Measurements from ENCODE around the gene RUFY4. TPM values are rescaled to one million over a fixed set of nuclear protein-coding genes. Genes with fewer than 3 reads are reported as not detected.

The RUFY4 gene
- total RNA-seq, 4 donors from 2014 or later, result 0.07 TPM; not detected in 3

DNA sequence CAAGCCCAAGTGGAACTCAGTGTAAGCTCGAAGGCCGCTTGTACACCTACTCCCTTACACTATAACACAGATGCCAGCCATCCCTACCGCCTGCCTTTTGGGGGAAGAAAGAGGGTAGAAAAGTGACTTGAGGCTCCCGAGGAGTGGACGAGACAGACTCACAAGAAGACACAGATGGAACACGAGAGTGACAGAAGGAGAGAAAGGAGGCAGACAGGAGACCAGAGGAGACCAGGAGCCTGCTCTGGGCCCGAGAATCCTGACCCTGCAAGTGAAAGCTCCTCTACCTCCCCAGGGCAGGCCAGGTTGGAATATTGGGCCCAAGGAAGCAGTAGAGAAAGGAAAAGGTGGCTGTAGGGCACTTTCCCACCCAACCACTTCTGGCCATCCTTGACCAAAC is 42.8 kb upstream of the RUFY4 start:
- H3K4me3 ChIP-seq, result no peak overlapping the region
- no peaks in the 10 kb centered on the region for H3K4me1 ChIP-seq
- H3K27ac ChIP-seq, result no peak overlapping the region
- TF ChIP-seq, protein P1, sequence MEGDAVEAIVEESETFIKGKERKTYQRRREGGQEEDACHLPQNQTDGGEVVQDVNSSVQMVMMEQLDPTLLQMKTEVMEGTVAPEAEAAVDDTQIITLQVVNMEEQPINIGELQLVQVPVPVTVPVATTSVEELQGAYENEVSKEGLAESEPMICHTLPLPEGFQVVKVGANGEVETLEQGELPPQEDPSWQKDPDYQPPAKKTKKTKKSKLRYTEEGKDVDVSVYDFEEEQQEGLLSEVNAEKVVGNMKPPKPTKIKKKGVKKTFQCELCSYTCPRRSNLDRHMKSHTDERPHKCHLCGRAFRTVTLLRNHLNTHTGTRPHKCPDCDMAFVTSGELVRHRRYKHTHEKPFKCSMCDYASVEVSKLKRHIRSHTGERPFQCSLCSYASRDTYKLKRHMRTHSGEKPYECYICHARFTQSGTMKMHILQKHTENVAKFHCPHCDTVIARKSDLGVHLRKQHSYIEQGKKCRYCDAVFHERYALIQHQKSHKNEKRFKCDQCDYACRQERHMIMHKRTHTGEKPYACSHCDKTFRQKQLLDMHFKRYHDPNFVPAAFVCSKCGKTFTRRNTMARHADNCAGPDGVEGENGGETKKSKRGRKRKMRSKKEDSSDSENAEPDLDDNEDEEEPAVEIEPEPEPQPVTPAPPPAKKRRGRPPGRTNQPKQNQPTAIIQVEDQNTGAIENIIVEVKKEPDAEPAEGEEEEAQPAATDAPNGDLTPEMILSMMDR (IDR thresholded peaks at IDR 0.05), result no peak
- no peak for TF ChIP-seq POLR2A (IDR thresholded peaks at IDR 0.05)
- DNase-seq, result peak in 1 of 2 donors; percentile 6
- H3K9me3 ChIP-seq, result no peaks in the 10 kb centered on the region
- no peaks in the 10 kb centered on the region for H3K36me3 ChIP-seq
- H3K27me3 ChIP-seq, result no peaks in the 10 kb centered on the region
- intact Hi-C loops (cut with DNase I; ENCODE audit: low total_unique reads), result no loop called here

DNA sequence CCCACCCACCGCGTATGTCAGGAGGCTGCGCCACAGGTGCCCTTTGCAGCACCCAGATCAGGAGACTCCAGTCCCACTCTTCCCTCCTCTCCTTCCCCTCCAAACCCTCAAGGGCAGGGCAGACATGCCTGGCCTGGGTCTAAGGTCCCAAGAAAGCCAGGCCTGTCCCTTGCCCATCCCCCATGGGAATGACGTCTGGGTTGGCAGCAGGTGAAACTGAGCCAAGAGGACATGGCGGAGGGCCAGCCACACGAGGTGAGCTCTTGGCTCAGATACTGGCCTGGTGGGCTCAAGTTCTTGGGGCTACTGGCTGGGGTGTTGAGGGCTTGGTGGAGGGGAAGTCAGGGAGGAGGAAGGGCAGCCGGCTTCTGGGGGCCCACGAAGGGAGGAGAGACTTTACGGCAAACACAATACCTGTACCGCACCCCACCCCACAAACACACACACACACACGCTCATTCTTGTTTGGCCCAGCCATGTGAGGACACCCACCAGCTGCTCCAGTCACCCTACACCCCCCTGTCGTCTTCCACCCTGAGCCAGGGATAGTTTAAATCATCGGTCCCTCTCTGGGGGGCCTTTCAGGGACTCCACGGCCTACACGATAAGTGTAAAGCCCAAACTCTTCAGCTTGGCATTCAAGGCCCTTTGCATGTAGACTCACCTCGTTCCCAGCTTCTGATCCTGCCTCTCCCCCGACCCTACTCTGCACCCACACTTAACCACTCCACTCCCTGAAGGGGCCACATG is 42.2 kb upstream of the RUFY4 start:
- H3K27ac ChIP-seq, result no peak overlapping the region
- TF ChIP-seq POLR2A (IDR thresholded peaks at IDR 0.05), result no peak
- TF ChIP-seq, protein P1 (IDR thresholded peaks at IDR 0.05), result no peak
- H3K4me1 ChIP-seq, result no peaks in the 10 kb centered on the region
- DNase-seq, result peak in 1 of 2 donors; percentile 20
- no peaks in the 10 kb centered on the region for H3K36me3 ChIP-seq
- no peaks in the 10 kb centered on the region for H3K27me3 ChIP-seq
- H3K9me3 ChIP-seq, result no peaks in the 10 kb centered on the region
- intact Hi-C loops (cut with DNase I; ENCODE audit: low total_unique reads), result no loop called here
- H3K4me3 ChIP-seq, result no peak overlapping the region

DNA sequence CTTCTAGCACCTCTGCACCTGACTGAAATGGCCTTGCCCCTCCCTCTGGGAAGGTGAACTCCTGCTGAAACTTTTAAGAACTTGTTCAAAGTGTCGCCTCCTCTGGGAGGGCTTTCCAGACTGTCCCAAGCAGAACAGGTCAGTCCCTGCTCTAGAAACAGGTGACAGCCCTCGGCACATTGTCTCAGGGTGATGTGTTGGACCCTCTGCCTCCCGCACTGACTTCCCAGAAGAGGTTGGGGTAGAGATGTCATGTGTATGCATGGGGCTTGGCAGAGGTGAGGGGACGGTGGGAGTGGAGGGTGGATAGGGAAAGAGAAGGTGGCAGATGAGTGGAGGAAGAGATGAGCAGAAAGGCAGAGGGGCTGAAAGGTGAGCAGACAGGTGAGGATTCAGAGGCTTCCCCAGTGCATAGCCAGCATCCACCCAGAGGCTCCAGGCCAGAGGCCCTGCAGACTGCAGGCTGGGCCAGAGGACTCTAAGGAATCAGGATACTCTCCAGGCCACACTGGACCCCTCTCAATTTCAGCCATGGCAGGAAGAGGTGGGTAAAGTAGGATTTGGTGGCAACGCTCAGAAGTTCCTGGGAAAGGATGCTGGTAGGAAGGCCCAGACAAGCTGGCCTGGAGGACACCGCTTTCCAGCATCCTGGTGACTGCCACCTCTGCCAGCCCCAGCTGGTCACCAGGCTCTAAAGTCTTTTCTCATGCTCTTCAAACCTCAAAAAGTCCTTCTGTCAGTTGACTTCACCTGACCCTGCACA is 41.4 kb upstream of the RUFY4 start:
- intact Hi-C loops (cut with DNase I; ENCODE audit: low total_unique reads), result no loop called here
- no peak overlapping the region for H3K27ac ChIP-seq
- no peaks in the 10 kb centered on the region for H3K27me3 ChIP-seq
- TF ChIP-seq, protein P1 (IDR thresholded peaks at IDR 0.05), result no peak
- TF ChIP-seq POLR2A (IDR thresholded peaks at IDR 0.05), result no peak
- no peaks in the 10 kb centered on the region for H3K9me3 ChIP-seq
- no peaks in the 10 kb centered on the region for H3K36me3 ChIP-seq
- DNase-seq, result peak in 1 of 2 donors; percentile 8
- no peaks in the 10 kb centered on the region for H3K4me1 ChIP-seq
- H3K4me3 ChIP-seq, result no peak overlapping the region

GRCh38 chr2:218028189-218028495 is 40.9 kb upstream of the RUFY4 start:
- Histone ChIP-seq H3K27me3 (no peaks in the 10 kb centered on the region), H3K4me3 (no peak overlapping the region), H3K4me1 (no peaks in the 10 kb centered on the region), H3K9me3 (no peaks in the 10 kb centered on the region), H3K36me3 (no peaks in the 10 kb centered on the region), H3K27ac (no peak overlapping the region)
- intact Hi-C loops (cut with DNase I; ENCODE audit: low total_unique reads), result no loop called here
- no peak for DNase-seq
- TF ChIP-seq POLR2A (IDR thresholded peaks at IDR 0.05), result no peak
- TF ChIP-seq, protein P1 (IDR thresholded peaks at IDR 0.05), result no peak
